GM12878 (cell line): ENCODE measurements around the gene PALLD. TPM values are rescaled to one million over a fixed set of nuclear protein-coding genes. Genes with fewer than 3 reads are reported as not detected.

Experiments used
- ATAC-seq: fragments of 200-7000 bp; cut with Tn5 transposase; 3 replicates; pipeline ENCODE4 v1.9.1; 2020; ENCODE audit warnings: mild to moderate bottlenecking, moderate library complexity
- BruUV-seq: library from RNA; stranded (reverse); fragments of 400-500 nt; replicated peaks from 2 replicates; lab custom pipeline; 2021; lab: Mats Ljungman, UMichigan
- CTCF ChIA-PET: fragments of 300-600 bp; sonication (Branson Sonifier 250); formaldehyde crosslinking; extraction: SDS; loops from one replicate; lab custom pipeline; 2021; ENCODE audit warnings: inconsistent platforms; lab: Yijun Ruan, JAX
- POLR2A ChIA-PET: fragments of 350-600 bp; formaldehyde crosslinking; extraction: SDS; loops from one replicate; lab custom pipeline; 2021; ENCODE audit warnings: inconsistent platforms; lab: Charles Lee
- RAD21 ChIA-PET: fragments of 300-600 bp; sonication (Branson Sonifier 250); formaldehyde crosslinking; loops from one replicate; lab custom pipeline; 2023; ENCODE audit warnings: antibody characterized with exemption; ENCODE audit not compliant: unreplicated experiment; lab: Charles Lee
- SMC1A ChIA-PET: fragments of 300-600 bp; sonication (Branson Sonifier 250); formaldehyde crosslinking; loops from one replicate; lab custom pipeline; 2023; ENCODE audit not compliant: unreplicated experiment, uncharacterized antibody; lab: Charles Lee
- DNase-seq: peaks from one replicate; pipeline ENCODE4 v3.0.0-alpha.2; 2011; ENCODE audit warnings: low read depth, low spot score
- FAIRE-seq: peaks from 3 replicates; lab custom pipeline; 2011; peaks lifted over from hg19 to GRCh38; lab: Jason Lieb, UNC
- H2AFZ ChIP-seq: 2 replicates; pipeline ENCODE4 v1.6.0; 2011; ENCODE audit warnings: low read depth, low read length, control low read depth; ENCODE audit not compliant: control insufficient read depth
- H3K27ac ChIP-seq: 2 replicates; pipeline ENCODE4 v1.5.1; 2011; ENCODE audit warnings: control low read depth; ENCODE audit not compliant: control insufficient read depth, insufficient read depth
- H3K27me3 ChIP-seq, 2 experiments: replicated peaks in 1 of 2; 2 replicates each; pipeline versions ENCODE4 v1.6.0 to v1.6.1; 2011; ENCODE audit warnings: low read length in 1 of 2; ENCODE audit not compliant: control insufficient read depth in 2 of 2, insufficient read depth in 2 of 2
- H3K36me3 ChIP-seq, 2 experiments: 2 replicates each; pipeline ENCODE4 v1.5.1; 2011; ENCODE audit warnings: low read length in 1 of 2; ENCODE audit not compliant: control insufficient read depth in 2 of 2, insufficient read depth in 2 of 2
- H3K4me1 ChIP-seq: 2 replicates; pipeline ENCODE4 v1.6.1; 2011; ENCODE audit warnings: mild to moderate bottlenecking, low read length, moderate library complexity, mixed read lengths; ENCODE audit not compliant: control insufficient read depth, insufficient read depth
- H3K4me2 ChIP-seq: 2 replicates; pipeline ENCODE4 v1.6.0; 2011; ENCODE audit warnings: control low read depth; ENCODE audit not compliant: control insufficient read depth, insufficient read depth
- H3K4me3 ChIP-seq: fragments of 200-600 bp; sonication (generic); 2 replicates; pipeline ENCODE4 v1.5.1; 2016
- H3K79me2 ChIP-seq: 2 replicates; pipeline ENCODE4 v1.6.0; 2011; ENCODE audit warnings: low read length; ENCODE audit not compliant: control insufficient read depth, insufficient read depth
- H3K9ac ChIP-seq: 2 replicates; pipeline ENCODE4 v1.8.0; 2011; ENCODE audit warnings: low read length, control low read depth, mixed read lengths; ENCODE audit not compliant: control insufficient read depth, insufficient read depth
- H3K9me3 ChIP-seq: replicated peaks from 3 replicates; pipeline ENCODE4 v1.5.1; 2011; ENCODE audit warnings: mild to moderate bottlenecking, low read length; ENCODE audit not compliant: control insufficient read depth, insufficient read depth
- H4K20me1 ChIP-seq: 2 replicates; pipeline ENCODE4 v1.6.0; 2011; ENCODE audit not compliant: control insufficient read depth, insufficient read depth
- ATF7 ChIP-seq: fragments of 450-650 bp; IDR thresholded peaks from 2 replicates; pipeline ENCODE4 v1.6.1; 2016; ENCODE audit warnings: low read depth, mild to moderate bottlenecking
- CBFB ChIP-seq: IDR thresholded peaks from 2 replicates; pipeline ENCODE4 v1.6.1; 2016; ENCODE audit warnings: antibody characterized with exemption, low read depth
- CTCF ChIP-seq, 3 experiments: IDR thresholded peaks in 2 of 3; conservative IDR thresholded peaks in 1 of 3; 2 replicates each; pipeline ENCODE4 v1.5.1; 2011; ENCODE audit warnings: low read depth in 3 of 3, low read length in 3 of 3, mild to moderate bottlenecking in 3 of 3, control low read depth in 2 of 3, moderate library complexity in 2 of 3, inconsistent platforms in 1 of 3, mixed read lengths in 1 of 3; ENCODE audit not compliant: control insufficient read depth in 2 of 3, insufficient read depth in 1 of 3; ENCODE audit errors: extremely low read depth in 1 of 3
- ETV6 ChIP-seq, 2 experiments: fragments of 450-650 bp in 1 of 2; IDR thresholded peaks in 1 of 2; conservative IDR thresholded peaks in 1 of 2; 2 replicates each; pipeline ENCODE4 v1.6.1; 2014; ENCODE audit warnings: antibody characterized with exemption in 1 of 2, borderline replicate concordance in 1 of 2, low read depth in 1 of 2, mild to moderate bottlenecking in 1 of 2, moderate library complexity in 1 of 2
- FOS ChIP-seq: IDR thresholded peaks from 3 replicates; pipeline ENCODE4 v1.6.1; 2011; ENCODE audit warnings: borderline replicate concordance; ENCODE audit not compliant: insufficient read length; ENCODE audit errors: extremely low read depth
- GATAD2B ChIP-seq: fragments of 450-650 bp; conservative IDR thresholded peaks from 2 replicates; pipeline ENCODE4 v1.6.1; 2017; ENCODE audit warnings: low read depth, mild to moderate bottlenecking, moderate library complexity
- MTA3 ChIP-seq: IDR thresholded peaks from 2 replicates; pipeline ENCODE4 v1.6.1; 2012; ENCODE audit warnings: low read length, inconsistent platforms, borderline replicate concordance
- MXI1 ChIP-seq: fragments of 150-350 bp; IDR thresholded peaks from 2 replicates; pipeline ENCODE4 v1.6.1; 2011; ENCODE audit warnings: low read depth, mild to moderate bottlenecking, inconsistent platforms, low read length, improper control_type of control experiment
- PKNOX1 ChIP-seq: fragments of 450-650 bp; IDR thresholded peaks from 2 replicates; pipeline ENCODE4 v1.6.1; 2016; ENCODE audit warnings: mild to moderate bottlenecking
- POLR2A ChIP-seq: IDR thresholded peaks from 2 replicates; pipeline ENCODE4 v1.6.1; 2011; ENCODE audit warnings: low read depth, mild to moderate bottlenecking, low read length
- RB1 ChIP-seq: fragments of 450-650 bp; formaldehyde crosslinking; IDR thresholded peaks from 2 replicates; pipeline ENCODE4 v1.6.1; 2017; ENCODE audit warnings: mild to moderate bottlenecking, borderline replicate concordance
- RBBP5 ChIP-seq: fragments of 200-600 bp; sonication (generic); conservative IDR thresholded peaks from 2 replicates; pipeline ENCODE4 v1.6.1; 2016
- RCOR1 ChIP-seq: conservative IDR thresholded peaks from 2 replicates; pipeline ENCODE4 v1.6.1; 2012; ENCODE audit warnings: low read depth, low read length, improper control_type of control experiment
- RELA ChIP-seq: fragments of 450-650 bp; IDR thresholded peaks from 2 replicates; pipeline ENCODE4 v1.8.0; 2014; ENCODE audit warnings: borderline replicate concordance; ENCODE audit not compliant: partially characterized antibody
- SREBF2 ChIP-seq: IDR thresholded peaks from 2 replicates; pipeline ENCODE4 v1.6.1; 2012; ENCODE audit warnings: mild to moderate bottlenecking, low read length
- TBL1XR1 ChIP-seq: IDR thresholded peaks from 2 replicates; pipeline ENCODE4 v1.6.1; 2012; ENCODE audit warnings: low read depth, low read length, improper control_type of control experiment
- ZBTB40 ChIP-seq: fragments of 450-650 bp; IDR thresholded peaks from 2 replicates; pipeline ENCODE4 v1.6.1; 2016; ENCODE audit warnings: mild to moderate bottlenecking, moderate library complexity, borderline replicate concordance
- ZSCAN29 ChIP-seq: fragments of 450-650 bp; IDR thresholded peaks from 2 replicates; pipeline ENCODE4 v1.6.1; 2017; ENCODE audit warnings: mild to moderate bottlenecking, moderate library complexity
- WGBS: methylation state at CpG from one replicate; pipeline ENCODE4 v1.1.6; 2016; ENCODE audit warnings: low lambda C conversion rate; ENCODE audit not compliant: insufficient replicate concordance, insufficient coverage; ENCODE audit errors: missing lambda C conversion rate; 5-methylcytosine and 5-hydroxymethylcytosine counted together
- in situ Hi-C: fragments of 300-500 bp; cut with MboI; formaldehyde crosslinking; loops from 9 replicates; pipeline ENCODE4 v1.14.3; 2018; ENCODE audit warnings: mixed read lengths
- intact Hi-C: fragments of 100-400 bp; cut with micrococcal nuclease; formaldehyde crosslinking; loops from one replicate; pipeline ENCODE4 v1.14.2; 2022; ENCODE audit not compliant: unreplicated experiment
- polyA plus RNA-seq, 11 experiments: library from polyadenylated mRNA; depleted of rRNA in 4 of 11; unstranded in 6 of 11; stranded (reverse) in 5 of 11; fragments of >200 nt; fragmentation: Nextera tagmentation in 4 of 11; fragmentation: Illumina TruSeq in 1 of 11; extraction: Ambion mirVana in 4 of 11; extraction: Trizol in 1 of 11; gene quantifications; 1 replicate in 1 of 11; 2 replicates in 10 of 11; pipeline versions ENCODE4 v1.2.1 to v1.2.3, GENCODE V29; 2011 to 2016; ENCODE audit warnings: inconsistent platforms in 2 of 11, missing spikeins in 2 of 11, low read depth in 1 of 11
- total RNA-seq, 4 experiments: library from RNA; depleted of rRNA in 3 of 4; stranded (reverse); fragments of >200 nt in 3 of 4; fragmentation: Illumina TruSeq in 1 of 4; extraction: Trizol in 1 of 4; gene quantifications; 2 replicates each; pipeline versions ENCODE4 v1.2.1 to v1.2.3, GENCODE V29; 2013 to 2021

The PALLD gene
- total and polyA plus RNA-seq, 10 of the 15 experiments (the other 5 are each of a cell fraction or from before 2014, with no cell fraction given): 1.0 to 7.7 (median 1.7) TPM

- in situ Hi-C loops (no loop called here), intact Hi-C loops (no loop called here)
- CTCF ChIA-PET: interaction anchor here (0.7 to 10.3 kb wide), 9 partner anchors 13 to 210 kb away, joined by 3 to 362 read pairs (median 4); no protein-coding TSS in a partner anchor
- no peaks in the 10 kb centered on the region for H3K9me3 ChIP-seq
- FAIRE-seq: no peak
- no peak overlapping the region for H3K4me3 ChIP-seq
- H3K4me2 ChIP-seq: no peak overlapping the region
- H3K9ac ChIP-seq: no peak overlapping the region
- RAD21 ChIA-PET: interaction anchor here (0.6 to 1.7 kb wide), 11 partner anchors 17 to 858 kb away, joined by 3 to 9 read pairs (median 3); no protein-coding TSS in a partner anchor
- no peaks in the 10 kb centered on the region; a peak in 1 of 4 replicates for H3K27me3 ChIP-seq
- TF ChIP-seq RBBP5 (no peak), POLR2A (no peak), PKNOX1 (no peak), RCOR1 (no peak), ZBTB40 (no peak), MXI1 (no peak), MTA3 (no peak), ATF7 (no peak), FOS (no peak), ETV6 (conservative IDR thresholded peaks at IDR 0.05 in 1 of 2, IDR thresholded peaks at IDR 0.05 in 1 of 2; ENCODE audit: borderline replicate concordance in 1 of 2, low read depth in 1 of 2) (no peak), RB1 (no peak), GATAD2B (no peak), TBL1XR1 (no peak), SREBF2 (no peak), ZSCAN29 (no peak), CBFB (no peak), RELA (no peak), CTCF (IDR thresholded peaks at IDR 0.05 in 2 of 3, conservative IDR thresholded peaks at IDR 0.05 in 1 of 3; ENCODE audit: control insufficient read depth in 2 of 3, extremely low read depth in 1 of 3, insufficient read depth in 1 of 3, low read depth in 3 of 3, low read length in 3 of 3) (no peak)
- H3K36me3 ChIP-seq: no peaks in the 10 kb centered on the region
- no peak overlapping the region for H3K27ac ChIP-seq
- WGBS: 2% methylated on average over 4 of the region's 4 CpGs
- DNase-seq: no peak
- POLR2A ChIA-PET: interaction anchor here (0.6 kb wide), 1 partner anchor 122 kb away, joined by 3 read pairs; no protein-coding TSS in a partner anchor
- no peaks in the 10 kb centered on the region for H4K20me1 ChIP-seq
- ATAC-seq: no peak
- H3K4me1 ChIP-seq: no peaks in the 10 kb centered on the region
- SMC1A ChIA-PET: interaction anchor here (0.7 to 8.3 kb wide), 17 partner anchors 10 to 777 kb away, joined by 3 to 292 read pairs (median 4); no protein-coding TSS in a partner anchor
- no peaks in the 10 kb centered on the region for H3K79me2 ChIP-seq
- H2AFZ ChIP-seq: no peak overlapping the region
- BruUV-seq: no TSS peak
Measured at GRCh38 chr4:168708108-168708507, 211.3 kb downstream of the PALLD start.
